Esophagus mucosa (tissue), 1 donor: ENCODE data around the gene TFAP2A. TPM values are rescaled to one million over a fixed set of nuclear protein-coding genes. Genes with fewer than 3 reads are reported as not detected.

Source experiments
- ATAC-seq: fragments of 200-7000 bp; cut with Tn5 transposase; one replicate; pipeline ENCODE4 v1.9.1; 2020
- total RNA-seq: library from RNA; stranded (reverse); gene quantifications from one replicate; pipeline ENCODE4 v1.2.4, GENCODE V29; 2023
- donor health status: DM: yes; HTN: yes; CAD: no.

TFAP2A gene
- total RNA-seq, 1 donor from 2014 or later = 59.6 TPM

DNA sequence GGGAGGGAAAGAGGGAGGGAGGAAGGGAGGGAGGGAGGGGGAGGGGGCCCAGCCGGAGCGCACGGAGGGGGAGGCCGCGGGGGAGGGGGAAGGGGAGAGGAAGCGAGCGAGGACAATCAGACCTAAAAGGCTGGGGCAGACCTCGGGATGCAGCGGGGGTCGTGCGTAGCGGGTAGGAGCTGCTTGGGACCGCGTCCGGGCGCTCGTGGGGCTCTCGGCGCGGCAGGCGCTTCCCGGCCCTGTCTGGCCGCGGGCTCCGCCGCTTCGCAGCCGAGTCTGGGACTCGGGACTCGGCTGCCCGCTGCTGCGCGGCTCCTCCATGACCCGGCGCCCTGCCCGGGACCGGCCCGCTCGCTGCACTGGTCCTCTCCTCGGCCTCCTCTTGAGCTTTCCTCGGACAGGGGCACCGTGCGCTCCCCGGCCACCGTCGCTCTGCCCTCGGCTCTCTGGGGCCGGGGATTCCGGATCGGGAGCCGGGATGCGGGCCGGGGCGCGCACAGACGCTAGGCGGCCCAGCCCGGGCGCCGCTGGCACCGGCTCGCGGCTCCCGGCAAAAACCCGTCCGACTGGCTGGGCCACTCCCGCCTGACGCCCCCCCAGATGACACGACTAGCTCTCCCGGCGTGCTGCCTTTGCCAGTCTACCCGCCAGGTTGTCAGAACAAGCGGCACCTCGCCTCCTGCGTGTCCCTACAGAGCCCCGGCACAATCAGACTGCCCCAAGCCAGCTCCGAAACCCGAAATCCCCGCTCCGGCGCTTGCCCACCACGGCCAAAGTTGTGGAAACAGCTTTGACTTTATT is 2.2 kb downstream of the TFAP2A start:
- peak; percentile 74 for ATAC-seq

DNA sequence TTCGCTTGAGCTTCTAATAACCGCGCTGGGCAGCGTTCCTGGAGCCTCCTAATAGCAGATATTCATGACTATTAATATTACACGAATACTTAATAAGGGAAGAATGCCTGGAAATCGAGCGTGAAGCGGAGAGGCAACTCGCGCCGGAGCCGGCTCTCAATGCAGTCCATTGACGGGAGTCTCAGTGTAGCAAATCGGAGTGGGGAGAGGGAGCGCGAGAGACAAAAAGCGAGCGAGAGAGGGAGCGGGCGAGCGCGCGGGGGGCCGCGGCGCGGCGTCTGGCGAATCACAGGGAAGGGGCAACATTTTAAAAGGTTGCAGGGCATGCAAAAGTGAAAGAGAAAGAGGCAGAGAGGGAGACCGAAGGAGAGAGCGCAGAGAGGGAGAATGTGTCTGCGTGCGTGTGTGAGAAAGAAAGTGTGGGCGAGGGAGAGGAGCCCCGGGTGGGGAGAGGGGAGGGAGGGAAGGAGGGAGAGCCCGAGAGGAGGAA is 2.9 kb downstream of the TFAP2A start:
- ATAC-seq = peak; percentile 48

DNA sequence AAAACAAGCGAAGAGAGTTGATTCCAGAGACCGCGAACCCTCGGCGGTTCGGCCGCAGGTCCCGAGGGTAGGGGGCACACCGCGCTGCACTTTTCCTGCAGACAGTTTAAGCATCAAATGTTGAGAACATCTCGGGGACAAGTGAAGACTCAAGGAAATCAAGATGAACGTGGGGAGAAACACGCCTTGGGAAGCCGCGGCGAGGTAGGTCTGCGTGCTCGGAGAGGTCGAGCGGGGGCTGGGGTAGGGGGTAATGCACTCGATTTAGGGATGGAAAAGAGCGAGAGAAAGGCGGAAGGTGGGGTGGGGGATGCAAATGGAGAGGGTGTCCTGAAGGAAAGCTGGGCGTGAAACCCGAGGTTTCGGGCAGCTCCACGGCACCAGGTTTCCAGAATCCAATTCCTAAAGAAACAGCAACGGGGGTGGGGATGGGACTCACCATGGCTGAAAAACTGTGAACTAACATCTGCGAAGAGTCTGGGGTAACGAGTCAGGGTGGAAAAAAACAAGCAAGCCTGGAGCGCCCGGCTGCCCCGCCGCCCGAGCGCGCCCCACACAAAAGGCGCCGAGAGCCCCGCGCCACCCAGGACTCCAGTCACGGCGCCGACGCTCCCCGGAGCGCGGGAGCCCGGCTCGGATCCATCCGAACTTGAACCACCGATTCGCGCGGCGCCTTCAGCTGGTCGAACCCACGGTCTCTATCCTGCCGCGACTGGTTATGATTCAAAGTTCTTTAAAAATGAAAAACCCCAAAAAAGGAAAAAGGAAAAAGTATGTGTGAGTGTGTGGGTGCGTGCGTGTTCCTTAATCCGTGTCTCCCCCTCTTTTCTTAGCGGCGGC is 3.5 kb downstream of the TFAP2A start:
- ATAC-seq = no peak

DNA sequence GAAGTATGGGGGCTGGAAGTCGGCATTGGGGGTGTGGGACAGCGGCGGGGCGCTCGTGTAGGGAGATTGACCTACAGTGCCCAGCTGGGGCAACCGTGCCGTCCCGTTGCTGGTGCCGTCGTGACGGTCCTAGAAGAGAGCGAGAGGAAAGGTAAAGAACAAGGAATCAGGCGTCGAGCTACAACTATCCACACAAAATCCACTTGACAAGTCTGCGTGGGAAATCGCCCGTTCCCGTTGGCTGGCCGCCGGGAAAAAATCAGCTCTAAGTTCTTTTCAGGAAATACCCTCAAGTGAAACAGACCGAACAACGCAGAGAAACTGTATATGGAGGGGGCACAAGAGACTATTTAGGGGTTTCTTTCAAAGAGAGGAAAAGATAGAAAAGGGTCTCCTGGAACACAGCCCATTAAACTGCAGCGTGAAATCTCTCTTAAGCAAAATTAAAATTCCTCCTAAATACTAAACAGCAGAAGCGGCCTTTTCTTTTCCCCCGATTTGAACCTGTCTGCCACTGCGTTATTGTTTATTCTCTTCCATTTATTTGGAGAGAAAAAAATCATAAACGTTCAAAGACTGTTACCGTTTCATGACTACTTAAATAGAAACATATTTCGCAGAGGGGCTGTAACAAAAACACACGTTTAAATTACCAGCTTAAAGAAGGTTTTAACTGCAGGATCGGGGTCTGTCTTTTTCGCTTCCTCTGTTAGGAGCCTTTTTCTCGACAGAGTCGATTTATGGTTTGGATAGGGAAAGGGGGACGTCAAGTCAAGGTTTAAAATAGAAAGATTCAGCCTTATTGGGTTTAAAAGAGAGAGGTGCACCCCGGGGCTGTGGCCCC is 4.4 kb downstream of the TFAP2A start:
- ATAC-seq = no peak

DNA sequence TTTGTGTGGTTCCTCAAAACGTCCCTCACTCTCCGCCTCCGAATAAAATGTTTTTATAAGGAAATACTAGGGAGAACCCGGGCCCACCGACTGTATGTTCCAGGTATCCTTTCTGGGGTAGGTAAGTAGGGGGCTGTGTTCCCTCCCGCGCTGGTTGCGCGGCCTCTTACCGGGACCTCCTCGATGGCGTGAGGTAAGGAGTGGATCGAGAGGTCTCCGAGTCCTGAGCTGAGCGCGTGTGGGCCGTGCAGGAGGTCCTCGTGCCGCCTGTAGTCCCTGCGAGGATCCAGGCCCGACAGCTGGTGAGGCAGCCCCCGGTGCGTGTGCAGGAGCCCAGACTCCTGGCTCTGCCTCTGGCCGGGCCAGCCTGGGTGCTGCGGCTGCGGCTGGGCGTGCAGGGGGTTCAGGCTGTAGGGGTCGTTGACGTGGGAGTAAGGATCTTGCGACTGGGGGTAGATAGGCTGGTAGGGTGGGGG is 5.1 kb downstream of the TFAP2A start:
- ATAC-seq = no peak

DNA sequence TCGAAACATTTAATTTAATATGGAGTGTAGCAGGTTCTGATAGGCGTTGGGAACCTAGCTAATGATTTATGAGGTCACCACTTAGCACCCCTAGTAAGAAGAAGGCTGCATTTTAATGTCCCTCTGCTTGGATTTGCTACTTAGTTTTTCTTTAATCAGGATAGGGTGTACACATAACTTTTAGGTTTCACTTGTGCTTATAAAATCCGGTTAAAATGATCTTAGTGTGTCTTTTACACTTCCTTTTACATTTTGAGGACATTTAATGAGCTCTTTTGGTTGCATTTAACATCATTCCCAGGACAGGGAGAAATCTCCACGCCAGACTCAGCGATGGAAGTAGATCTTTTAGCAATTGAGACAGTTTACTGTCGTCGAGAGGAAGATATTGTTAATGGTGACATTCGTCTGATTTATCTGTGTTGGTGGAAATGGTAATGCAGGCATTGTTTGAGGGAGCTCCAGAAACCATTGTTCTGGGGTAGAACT is 5.6 kb downstream of the TFAP2A start:
- no peak for ATAC-seq

DNA sequence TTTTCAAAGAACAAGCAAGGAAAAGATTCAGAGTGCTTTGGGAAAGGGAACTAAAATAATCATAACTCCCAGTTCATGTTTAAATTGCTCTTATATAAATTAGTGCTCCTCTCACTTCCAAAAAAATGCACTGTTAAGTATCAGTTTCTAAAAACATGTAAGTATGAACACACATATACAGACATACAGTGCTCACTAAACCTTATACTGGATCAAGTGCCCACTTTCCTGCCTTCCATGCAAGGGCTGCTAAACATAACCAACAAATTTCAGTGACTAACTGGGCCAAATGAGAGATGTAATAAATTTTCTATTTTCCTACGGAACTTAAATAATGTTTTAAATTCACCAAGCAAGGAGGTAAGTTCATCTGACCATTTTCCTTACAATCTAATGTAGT is 6.4 kb downstream of the TFAP2A start:
- ATAC-seq = no peak

DNA sequence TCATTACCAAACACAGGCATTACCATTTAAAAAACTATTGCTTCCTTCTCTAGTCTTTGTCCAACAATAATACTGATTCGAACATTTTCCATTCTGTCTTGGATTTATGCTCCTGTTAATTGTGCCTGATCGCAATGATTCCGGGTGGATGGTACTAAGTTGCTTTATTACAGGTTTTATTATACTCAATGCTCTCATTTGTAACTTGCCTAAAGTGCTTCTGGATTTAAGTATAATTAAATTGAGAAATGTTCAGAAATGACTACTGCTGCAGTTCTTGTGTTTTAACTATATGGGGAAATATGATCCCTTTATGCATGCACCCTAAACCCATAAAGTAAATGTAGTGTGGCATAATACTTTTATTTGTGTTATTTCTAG is 7.2 kb downstream of the TFAP2A start:
- no peak for ATAC-seq

DNA sequence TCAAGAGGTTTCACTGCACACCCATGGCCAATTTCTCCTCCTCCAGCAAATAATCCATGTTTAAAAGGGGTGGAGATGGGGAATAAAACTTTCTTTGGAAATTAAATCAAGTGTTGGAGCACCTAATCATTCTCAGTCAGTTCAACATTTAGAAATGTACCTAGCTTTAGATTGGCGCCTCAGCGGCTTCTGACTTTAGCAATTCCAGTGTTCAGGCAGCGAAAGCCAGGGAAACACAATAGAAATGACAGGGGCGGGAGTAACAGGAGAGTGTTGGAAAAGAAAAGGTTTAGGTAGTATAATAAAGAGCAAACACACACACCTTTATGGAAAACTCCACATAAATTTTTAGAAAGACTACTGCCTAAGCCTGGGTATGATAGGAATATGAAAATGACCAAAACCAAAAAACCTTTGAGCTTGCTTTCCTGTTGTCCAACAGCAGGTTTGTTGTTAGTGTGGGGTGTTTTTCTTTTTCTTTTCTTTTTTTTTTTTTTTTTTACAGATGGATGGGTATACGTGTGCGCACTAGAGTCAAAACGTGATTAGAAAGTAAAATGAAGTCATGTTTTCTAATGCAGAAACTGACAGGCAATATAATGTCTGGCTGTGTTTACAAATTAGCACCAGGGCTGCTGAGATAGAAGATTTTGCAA is 7.7 kb downstream of the TFAP2A start:
- no peak for ATAC-seq

DNA sequence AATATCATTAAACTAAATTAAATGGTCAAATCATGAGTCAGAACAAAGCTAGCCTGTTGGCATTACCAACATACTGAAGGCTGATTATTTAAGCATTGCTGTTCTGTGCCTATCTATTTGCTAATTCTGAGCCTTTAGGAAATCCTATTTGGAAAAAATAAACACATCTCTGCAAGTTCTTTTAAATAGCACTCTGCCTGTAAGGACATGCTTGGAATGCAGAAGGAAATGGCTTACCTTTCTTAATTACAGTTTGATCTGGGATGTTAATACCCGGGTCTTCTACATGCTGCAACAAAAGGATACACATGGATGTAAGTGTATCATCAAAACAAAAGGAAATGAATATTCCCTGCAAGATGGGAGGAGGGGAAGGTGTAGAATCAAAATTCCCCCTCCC is 8.3 kb downstream of the TFAP2A start:
- ATAC-seq = no peak

DNA sequence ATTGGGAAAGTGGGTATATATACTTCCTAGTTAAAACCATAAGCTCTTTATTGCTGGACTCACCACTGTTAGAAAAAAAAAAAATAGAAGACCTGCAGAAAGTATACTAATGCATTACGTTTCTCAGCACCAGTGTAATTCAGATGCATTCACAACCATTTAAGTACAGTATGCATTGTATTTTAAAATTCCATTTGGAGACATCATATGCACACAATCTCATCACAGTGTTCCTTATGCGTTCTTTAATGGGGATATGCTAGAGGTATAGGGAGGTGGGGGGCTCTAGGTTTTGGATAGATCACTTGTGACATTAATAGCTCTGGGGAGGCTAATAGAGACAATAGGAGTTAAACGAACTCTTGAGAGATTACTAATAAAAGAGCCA is 9.4 kb downstream of the TFAP2A start:
- ATAC-seq = no peak

DNA sequence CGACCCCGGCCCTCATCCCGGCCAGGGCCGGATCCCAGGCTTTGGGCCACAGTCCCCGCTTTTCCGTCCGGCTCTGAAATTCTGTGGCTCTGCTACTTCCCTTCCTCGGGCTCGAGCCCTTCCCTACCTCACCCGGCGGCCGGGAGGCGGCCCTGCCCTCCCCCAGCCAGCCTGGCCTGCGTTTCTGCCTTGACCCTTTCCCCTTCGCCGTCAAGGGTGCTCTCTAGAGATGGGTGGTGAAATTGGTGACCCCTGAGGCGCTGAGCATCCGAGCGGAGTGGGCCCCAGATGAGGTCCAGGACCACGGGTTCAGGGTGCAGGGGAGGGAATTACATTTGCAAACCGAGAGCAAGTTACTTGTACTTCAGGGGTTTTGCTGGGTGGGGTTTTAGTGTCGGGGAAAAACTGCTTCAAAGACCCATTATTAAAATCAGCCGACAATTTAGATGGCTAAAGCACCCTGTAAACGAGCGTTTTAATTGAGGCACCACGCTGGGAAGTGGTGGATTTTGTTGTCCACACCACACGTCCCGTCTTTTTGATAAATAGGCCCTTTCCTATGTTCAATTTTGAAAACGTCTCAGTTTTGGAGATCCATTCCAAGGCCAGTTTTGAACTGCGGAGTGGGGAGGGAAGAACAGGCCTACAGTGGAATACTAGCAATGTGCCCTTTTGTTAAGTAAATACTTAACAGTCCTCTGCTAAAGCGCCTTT is 9.9 kb downstream of the TFAP2A start:
- peak; percentile 1 for ATAC-seq

DNA sequence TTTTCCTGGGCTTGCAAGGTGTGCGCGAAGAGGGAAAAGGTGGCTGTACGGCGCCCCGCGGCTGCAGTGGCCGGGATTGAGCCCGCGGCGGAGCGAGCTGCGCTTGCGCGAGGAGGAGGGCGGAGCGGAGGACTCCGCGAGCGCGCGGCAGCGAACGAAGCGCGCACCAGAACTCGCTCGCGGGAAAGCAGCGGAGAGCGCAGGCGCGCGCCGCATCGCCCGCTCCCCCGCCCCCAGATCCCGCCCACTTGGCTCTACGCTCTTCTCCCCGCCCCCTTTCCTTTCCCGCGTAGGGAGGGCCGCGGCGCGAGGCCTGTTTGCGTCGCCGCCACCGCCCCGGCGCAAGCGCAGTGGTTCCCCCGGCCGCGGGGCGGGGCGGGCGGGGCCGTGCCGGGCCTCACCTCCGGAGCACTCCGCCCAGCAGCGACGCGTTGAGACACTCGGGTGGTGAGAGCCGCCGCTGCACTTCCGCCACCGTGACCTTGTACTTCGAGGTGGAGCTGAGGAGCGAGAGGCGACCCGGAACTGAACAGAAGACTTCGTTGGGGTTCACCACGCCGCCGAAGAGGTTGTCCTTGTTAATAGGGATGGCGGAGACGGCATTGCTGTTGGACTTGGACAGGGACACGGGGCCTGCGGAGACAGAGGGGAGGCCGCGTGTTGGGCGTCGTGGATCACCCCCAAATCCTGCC is 10.6 kb downstream of the TFAP2A start:
- ATAC-seq = peak; percentile 93

DNA sequence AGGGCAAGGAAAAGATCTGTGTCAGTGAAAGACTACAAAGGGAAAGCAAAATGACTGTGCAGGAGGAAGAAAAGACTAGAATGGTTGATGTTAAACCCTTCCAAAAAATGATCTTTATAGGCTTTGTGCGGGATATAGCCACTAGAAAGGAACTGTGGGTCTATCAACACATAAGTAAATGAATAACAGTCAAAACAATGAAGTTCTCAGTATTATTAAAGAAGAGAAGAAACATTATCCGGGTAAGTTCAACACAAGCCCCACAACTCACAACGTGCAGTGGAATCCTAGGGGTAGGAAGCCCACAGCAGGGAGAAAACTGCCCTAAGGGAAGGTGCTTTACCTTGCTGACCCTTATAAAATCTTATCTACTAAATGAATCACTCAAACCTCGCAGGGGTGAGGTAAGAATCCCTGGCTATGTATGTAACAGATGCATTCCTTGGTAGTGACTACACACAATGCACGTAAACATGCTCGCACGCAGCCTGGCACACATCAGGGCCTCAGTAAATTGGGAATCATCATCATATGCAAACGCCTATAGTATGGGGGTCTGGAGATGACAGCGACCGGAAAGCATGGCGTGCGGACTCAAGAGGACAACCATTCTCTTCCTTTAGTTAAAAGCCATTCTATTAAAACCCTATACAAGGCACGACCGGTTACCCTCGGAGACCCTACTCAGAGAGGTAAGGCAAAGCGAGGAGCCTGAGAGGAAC is 11.3 kb downstream of the TFAP2A start:
- ATAC-seq = peak; percentile 59

DNA sequence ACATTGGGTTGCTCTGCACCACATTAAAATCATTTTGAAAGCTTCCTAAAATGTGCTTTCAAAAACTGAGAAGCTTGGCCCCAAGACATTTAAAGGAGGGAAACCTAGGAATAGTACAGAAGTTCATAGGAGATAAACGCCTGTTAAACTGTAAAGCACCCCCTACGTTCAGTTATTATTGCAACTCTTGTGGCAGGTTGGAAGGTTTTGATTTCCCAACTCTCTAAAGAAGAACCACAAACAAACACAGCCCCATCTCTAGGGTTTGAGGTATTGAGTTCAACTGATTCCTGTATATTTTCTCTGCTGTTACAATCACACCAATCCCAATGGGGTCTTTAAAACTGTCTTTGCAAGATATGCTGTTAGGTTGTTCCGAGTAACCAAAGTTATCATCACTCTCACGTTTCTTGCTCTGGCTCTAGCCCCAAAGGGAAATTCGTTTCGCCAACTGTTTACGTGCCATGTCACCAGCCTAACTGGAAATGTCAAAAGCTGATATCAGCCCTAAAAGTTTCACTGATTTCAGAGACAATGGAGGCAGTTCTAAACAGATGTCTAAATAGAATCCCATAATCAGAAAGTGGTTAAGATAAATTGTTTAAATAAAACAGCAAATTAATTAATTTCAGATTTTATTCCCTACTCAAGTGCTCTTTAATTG is 12.1 kb downstream of the TFAP2A start:
- no peak for ATAC-seq

DNA sequence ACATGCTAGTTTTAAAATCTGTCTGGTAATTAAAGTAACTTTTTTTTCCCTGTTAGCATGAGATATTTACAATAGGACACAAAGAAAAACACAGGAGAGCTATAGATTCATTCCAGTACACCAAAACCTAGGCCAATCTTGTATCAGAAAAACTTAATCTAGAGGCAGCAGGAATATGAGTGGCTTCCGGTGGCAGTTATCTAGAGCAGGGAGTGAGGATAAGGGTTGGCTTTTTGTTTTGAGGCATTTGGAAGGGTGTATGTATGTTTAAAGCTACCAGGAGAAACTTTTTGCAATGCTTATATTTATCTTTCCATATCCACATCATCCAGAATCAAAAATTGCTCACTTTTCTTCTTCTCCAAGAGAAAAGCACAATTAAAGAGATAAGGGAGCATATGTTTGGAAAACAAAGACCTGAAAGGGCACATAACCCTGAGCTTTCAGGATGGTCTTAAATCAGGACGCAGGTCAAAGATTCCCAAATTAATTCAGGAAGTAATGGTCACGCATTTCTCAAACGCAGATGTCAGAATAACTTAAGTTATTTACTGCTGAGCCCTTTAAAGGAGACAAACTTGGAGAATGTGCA is 13.1 kb downstream of the TFAP2A start:
- no peak for ATAC-seq

DNA sequence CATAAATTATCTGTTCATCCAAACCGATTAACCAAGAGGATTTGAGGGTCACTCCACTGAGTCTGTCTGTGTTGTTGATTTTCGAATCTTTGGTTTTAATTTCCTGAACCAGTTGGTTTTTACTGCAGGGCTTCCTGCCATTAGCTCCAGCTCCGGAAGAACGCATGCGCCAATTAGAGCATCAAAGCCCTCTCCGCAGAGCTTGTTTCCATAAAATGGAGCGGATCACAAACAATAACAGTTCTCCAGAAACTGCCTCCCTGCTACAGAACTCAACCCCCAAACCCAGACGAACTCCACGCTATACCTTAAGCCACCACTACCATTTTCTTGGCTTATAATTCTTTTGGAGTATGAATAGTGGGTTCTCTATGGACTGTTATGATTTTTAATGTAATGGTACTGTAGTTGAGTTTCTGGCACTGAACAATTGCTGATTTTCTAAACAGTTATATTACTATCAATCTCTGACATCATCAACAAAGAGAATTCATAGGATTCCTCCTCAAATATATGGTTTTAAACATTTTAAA is 13.8 kb downstream of the TFAP2A start:
- no peak for ATAC-seq

DNA sequence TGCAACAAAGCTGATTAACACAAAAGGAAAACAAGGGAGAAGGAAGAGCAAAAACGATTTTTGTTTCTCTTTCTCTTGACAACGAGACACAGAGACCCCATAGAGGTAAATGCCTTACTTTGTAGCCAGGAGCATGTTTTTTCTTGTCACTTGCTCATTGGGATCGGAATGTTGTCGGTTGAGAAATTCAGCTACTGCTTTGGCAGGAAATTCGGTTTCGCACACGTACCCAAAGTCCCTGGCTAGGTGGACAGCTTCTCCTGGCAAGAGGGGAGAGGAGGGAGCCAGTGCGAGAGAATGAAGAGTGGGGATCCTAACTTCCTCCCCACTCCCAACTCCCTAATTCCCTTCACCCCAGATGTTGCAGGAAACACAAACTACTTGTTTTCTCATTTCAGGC is 14.5 kb downstream of the TFAP2A start:
- no peak for ATAC-seq

DNA sequence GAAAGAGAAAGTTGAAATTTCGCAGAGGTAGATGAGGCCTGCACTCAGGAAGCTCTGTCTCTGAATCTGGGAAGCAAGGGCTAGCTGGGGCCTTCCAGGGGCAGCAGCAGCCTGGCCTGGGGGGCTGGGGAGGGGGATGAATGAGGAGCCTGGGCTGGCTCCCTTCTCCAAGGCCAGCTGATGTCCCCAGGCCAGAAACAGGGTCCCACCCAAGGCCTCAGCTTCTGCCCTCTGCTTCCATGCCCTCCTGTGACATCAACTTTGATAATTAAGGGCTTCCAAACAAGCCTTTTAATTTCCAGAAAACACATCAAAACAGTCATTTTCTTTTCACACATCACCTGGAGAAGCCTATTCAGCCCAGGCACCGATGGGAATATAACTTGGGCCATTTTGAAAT is 15.4 kb downstream of the TFAP2A start:
- ATAC-seq = no peak
